ENCODE results near the gene MED8.

The MED8 gene

GRCh38 chr1:43383449-43383848 lies 6.2 kb downstream of the MED8 start:
- TF ChIP-seq CTCF (IDR thresholded peaks at IDR 0.05; ENCODE audit: low read depth, low read length): 0 out of 2 replicates have a peak, but pooled peaks have one; percentile 12
- Histone ChIP-seq H3K36me3 (peaks cover 4% of the 10 kb centered on the region), H3K4me1 (no peaks in the 10 kb centered on the region), H3K27me3 (no peaks in the 10 kb centered on the region), H3K9me3 (no peaks in the 10 kb centered on the region), H3K4me3 (ENCODE audit: low read depth, low read length) (no peak overlapping the region)
- DNase-seq: no peak

GRCh38 chr1:43382027-43382779 lies 7.4 kb downstream of the MED8 start:
- Histone ChIP-seq H3K9me3 (no peaks in the 10 kb centered on the region), H3K27me3 (no peaks in the 10 kb centered on the region), H3K4me3 (ENCODE audit: low read depth, low read length) (no peak overlapping the region), H3K36me3 (peaks cover 4% of the 10 kb centered on the region; the same call in 1 of the 2 replicates), H3K4me1 (no peaks in the 10 kb centered on the region)
- no peak for DNase-seq
- TF ChIP-seq CTCF (IDR thresholded peaks at IDR 0.05; ENCODE audit: low read depth, low read length): no peak

- H3K4me3 ChIP-seq (ENCODE audit: low read depth, low read length): no peak overlapping the region
- no peaks in the 10 kb centered on the region for H3K4me1 ChIP-seq
- no peaks in the 10 kb centered on the region for H3K9me3 ChIP-seq
- DNase-seq: no peak
- no peaks in the 10 kb centered on the region for H3K27me3 ChIP-seq
- H3K36me3 ChIP-seq: peaks cover 4% of the 10 kb centered on the region; the same call in 1 of the 2 replicates
- no peak for TF ChIP-seq CTCF (IDR thresholded peaks at IDR 0.05; ENCODE audit: low read depth, low read length)
Measured at GRCh38 chr1:43381612-43382011, 8.0 kb downstream of the MED8 start.

- Histone ChIP-seq H3K4me3 (ENCODE audit: low read depth, low read length) (no peak overlapping the region), H3K9me3 (no peaks in the 10 kb centered on the region), H3K36me3 (no peaks in the 10 kb centered on the region), H3K27me3 (no peaks in the 10 kb centered on the region), H3K4me1 (no peaks in the 10 kb centered on the region)
- no peak for TF ChIP-seq CTCF (IDR thresholded peaks at IDR 0.05; ENCODE audit: low read depth, low read length)
- DNase-seq: no peak
Measured at GRCh38 chr1:43379476-43379875, 10.1 kb downstream of the MED8 start.

GRCh38 chr1:43377831-43378230 lies 11.8 kb downstream of the MED8 start:
- no peak overlapping the region for H3K4me3 ChIP-seq (ENCODE audit: low read depth, low read length)
- TF ChIP-seq CTCF (IDR thresholded peaks at IDR 0.05; ENCODE audit: low read depth, low read length): no peak
- no peaks in the 10 kb centered on the region for H3K27me3 ChIP-seq
- DNase-seq: no peak
- H3K9me3 ChIP-seq: no peaks in the 10 kb centered on the region
- no peaks in the 10 kb centered on the region for H3K36me3 ChIP-seq
- no peaks in the 10 kb centered on the region for H3K4me1 ChIP-seq

GRCh38 chr1:43376723-43377235 lies 12.8 kb downstream of the MED8 start:
- DNase-seq: no peak
- Histone ChIP-seq H3K4me1 (no peaks in the 10 kb centered on the region), H3K27me3 (no peaks in the 10 kb centered on the region), H3K9me3 (no peaks in the 10 kb centered on the region), H3K4me3 (ENCODE audit: low read depth, low read length) (no peak overlapping the region), H3K36me3 (no peaks in the 10 kb centered on the region)
- no peak for TF ChIP-seq CTCF (IDR thresholded peaks at IDR 0.05; ENCODE audit: low read depth, low read length)

All from BE2C (cell line).